Activated T-helper 2 cell treated with anti-CD3 and anti-CD28 coated beads, Interferon-gamma antibody, Interleukin-2, Interleukin-4, amounts not matched to agents 10 μg/mL and 5 μg/mL and 100 μg/mL, durations not matched to agents 14 hours and 24 hours and 36 hours (primary cell): ENCODE results near the gene TNFRSF1B. TPM values are rescaled to one million over a fixed set of nuclear protein-coding genes. Genes with fewer than 3 reads are reported as not detected.
A peak's percentile ranks its signal among the peaks of the same experiment; 100 is the strongest.
"Not testable (repeated sequence)": the region's sequence is repeated elsewhere in the genome, so short reads cannot be mapped to it uniquely, and the experiment has no call there.

Source experiments
- DNase-seq: peaks from one replicate; pipeline ENCODE4 v3.0.0; 2021; ENCODE audit warnings: low spot score
- H3K27ac Mint-ChIP-seq: one replicate; pipeline ENCODE4 v1.8.0; 2021; ENCODE audit warnings: mixed read lengths
- H3K27me3 Mint-ChIP-seq: one replicate; pipeline ENCODE4 v1.8.0; 2021; ENCODE audit warnings: low read depth, mixed read lengths
- H3K36me3 Mint-ChIP-seq: one replicate; pipeline ENCODE4 v1.8.0; 2021; ENCODE audit warnings: low read depth, mixed read lengths
- H3K4me1 Mint-ChIP-seq: one replicate; pipeline ENCODE4 v1.8.0; 2021; ENCODE audit warnings: low read depth, mixed read lengths
- H3K4me3 Mint-ChIP-seq: one replicate; pipeline ENCODE4 v1.8.0; 2021; ENCODE audit warnings: low read depth, mild to moderate bottlenecking, moderate library complexity, mixed read lengths
- H3K9me3 Mint-ChIP-seq: one replicate; pipeline ENCODE4 v1.8.0; 2021; ENCODE audit warnings: mixed read lengths
- intact Hi-C: fragments of 100-400 bp; cut with micrococcal nuclease; formaldehyde crosslinking; loops from one replicate; pipeline ENCODE4 v1.15.1; 2023
- total RNA-seq: library from RNA; stranded (reverse); gene quantifications from 2 replicates; pipeline ENCODE4 v1.2.3, GENCODE V29; 2022

Gene TNFRSF1B
- total RNA-seq, 1 donor from 2014 or later, result 150 TPM

DNA sequence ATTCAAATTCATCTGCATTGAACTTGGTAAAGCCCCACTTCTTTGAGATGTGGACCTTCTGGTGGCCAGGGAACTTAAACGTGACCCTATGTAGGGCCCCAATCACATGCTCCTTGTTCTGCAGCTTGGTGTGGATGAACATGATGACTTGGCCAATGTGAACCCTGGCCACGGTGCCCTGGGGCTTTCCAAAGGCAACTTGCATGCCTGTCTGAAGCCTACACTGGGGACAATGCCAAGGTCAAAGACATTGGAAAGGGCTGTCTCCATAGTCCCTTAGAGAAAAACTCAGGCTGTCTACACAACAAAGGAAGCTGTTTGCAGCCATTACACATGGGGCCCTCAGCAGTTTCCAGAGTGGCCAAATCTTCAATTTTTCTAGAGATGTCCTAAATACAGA is 54.1 kb downstream of the TNFRSF1B start:
- Mint-ChIP-seq H3K27me3 (peaks cover 5% of the 10 kb centered on the region), H3K4me3 (no peak overlapping the region), H3K36me3 (no peaks in the 10 kb centered on the region), H3K27ac (no peak overlapping the region), H3K4me1 (no peaks in the 10 kb centered on the region), H3K9me3 (peaks cover 6% of the 10 kb centered on the region)
- no peak for DNase-seq
- intact Hi-C loops, result no loop called here

DNA sequence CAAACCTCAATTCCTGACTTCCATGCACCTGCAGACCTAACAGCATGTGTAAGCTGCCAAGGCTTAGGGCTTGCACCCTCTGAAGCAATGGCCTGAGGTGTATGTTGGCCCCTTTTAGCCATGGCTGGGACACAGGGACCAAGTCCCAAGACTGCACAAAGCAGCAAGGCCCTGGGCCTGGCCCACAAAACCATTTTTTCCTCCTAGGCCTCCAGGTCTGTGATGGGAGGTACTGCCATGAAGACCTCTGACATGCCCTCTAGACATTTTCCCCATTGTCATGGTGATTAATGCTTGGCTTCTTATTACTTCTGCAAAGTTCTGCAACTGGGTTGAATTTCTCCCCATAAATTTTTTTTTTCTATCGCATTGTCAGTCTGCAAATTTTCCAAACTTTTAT is 55.9 kb downstream of the TNFRSF1B start:
- DNase-seq, H3K36me3 Mint-ChIP-seq, H3K9me3 Mint-ChIP-seq, intact Hi-C loops, H3K4me3 Mint-ChIP-seq, H3K27ac Mint-ChIP-seq, H3K27me3 Mint-ChIP-seq, H3K4me1 Mint-ChIP-seq: not testable (repeated sequence)

DNA sequence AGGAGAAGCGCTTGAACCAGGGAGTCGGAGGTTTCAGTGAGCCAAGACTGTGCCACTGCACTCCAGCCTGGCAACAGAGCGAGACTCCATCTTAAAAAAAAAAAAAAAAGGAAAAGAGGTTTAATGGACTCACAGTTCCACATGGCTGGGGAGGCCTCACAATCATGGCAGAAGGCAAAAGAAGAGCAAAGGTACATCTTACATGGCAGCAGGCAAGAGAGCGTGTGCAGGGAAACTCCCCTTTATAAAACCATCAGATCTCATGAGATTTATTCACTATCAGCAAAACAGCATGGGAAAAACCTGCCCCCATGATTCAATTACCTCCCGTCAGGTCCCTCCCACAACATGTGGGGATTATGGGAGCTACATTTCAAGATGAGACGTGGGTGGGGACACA is 57.3 kb downstream of the TNFRSF1B start:
- intact Hi-C loops, H3K9me3 Mint-ChIP-seq, H3K4me3 Mint-ChIP-seq, DNase-seq, H3K4me1 Mint-ChIP-seq, H3K36me3 Mint-ChIP-seq, H3K27ac Mint-ChIP-seq: not testable (repeated sequence)
- H3K27me3 Mint-ChIP-seq, result peaks cover 12% of the 10 kb centered on the region

DNA sequence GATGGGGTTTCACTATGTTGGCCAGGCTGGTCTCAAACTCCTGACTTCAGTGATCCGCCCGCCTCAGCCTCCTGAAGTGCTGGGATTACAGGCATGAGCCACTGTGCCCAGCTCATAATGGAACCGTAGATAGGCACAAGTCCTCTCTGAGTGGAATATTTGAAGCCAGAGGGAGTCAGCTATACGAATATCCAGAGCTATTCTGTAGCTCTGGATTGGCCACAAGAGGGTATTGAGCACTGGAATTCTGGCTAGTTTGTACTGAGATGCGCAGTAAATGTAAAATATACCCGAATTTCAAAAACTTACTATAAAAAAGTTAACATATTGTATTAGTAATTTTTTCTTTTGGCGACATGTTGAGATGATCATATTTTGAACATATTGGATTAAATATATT is 62.2 kb downstream of the TNFRSF1B start:
- no peak overlapping the region for H3K4me3 Mint-ChIP-seq
- H3K27me3 Mint-ChIP-seq, result peaks cover 6% of the 10 kb centered on the region
- no peaks in the 10 kb centered on the region for H3K36me3 Mint-ChIP-seq
- no peak overlapping the region for H3K27ac Mint-ChIP-seq
- H3K9me3 Mint-ChIP-seq, result no peaks in the 10 kb centered on the region
- H3K4me1 Mint-ChIP-seq, result peaks cover 10% of the 10 kb centered on the region
- intact Hi-C loops, result no loop called here
- DNase-seq, result no peak

- no peak overlapping the region for H3K27ac Mint-ChIP-seq
- DNase-seq, result no peak
- no peaks in the 10 kb centered on the region for H3K9me3 Mint-ChIP-seq
- intact Hi-C loops, result no loop called here
- peaks cover 6% of the 10 kb centered on the region for H3K27me3 Mint-ChIP-seq
- peaks cover 10% of the 10 kb centered on the region for H3K4me1 Mint-ChIP-seq
- H3K4me3 Mint-ChIP-seq, result peak overlapping the region; percentile 64
- no peaks in the 10 kb centered on the region for H3K36me3 Mint-ChIP-seq
Measured at GRCh38 chr1:12229386-12229834, 62.6 kb downstream of the TNFRSF1B start.

DNA sequence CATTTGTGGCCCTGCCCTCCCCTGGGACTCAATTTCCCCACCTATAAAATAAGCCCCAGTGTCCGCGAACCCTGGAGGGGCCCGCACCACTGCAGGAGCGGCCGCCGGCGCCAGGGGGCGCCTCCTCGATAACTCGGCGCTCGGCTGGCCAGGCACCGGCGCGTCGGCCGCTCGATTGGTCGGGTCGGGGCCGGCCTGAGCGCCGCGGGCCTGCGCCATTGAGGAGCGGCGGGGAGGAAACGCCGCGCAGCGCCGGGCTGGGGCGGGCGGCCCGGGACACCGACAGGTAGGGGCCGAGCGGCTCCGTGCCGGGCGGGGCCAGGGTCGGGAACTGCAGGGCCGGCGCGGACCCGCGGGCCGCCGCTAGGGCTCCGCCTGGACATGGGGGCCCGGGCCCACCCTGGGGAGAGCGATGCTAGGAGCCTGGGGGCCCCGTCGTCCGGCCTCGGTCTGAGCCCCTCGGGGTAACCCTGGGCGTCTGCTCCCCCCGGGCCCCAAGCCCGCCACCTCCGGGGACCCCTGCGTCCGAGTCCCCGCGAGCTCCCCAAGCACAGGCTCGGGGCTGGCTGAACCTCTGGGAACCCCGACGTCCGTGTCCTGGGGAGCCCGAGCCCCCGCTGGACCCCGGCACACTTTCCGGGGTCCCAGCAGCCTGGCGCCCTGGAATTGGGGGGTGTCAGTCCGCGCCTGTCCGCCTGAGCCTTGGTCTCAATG is 63.2 kb downstream of the TNFRSF1B start, which contains the start of gene VPS13D:
VPS13D (plus strand) TSS at position 196 of the 714 bp plus-strand sequence. CDS start 4,237 bp downstream, outside the sequence.
- peak within 1 kb of the TSS; percentile 22 for H3K27ac Mint-ChIP-seq
- H3K27me3 Mint-ChIP-seq, result peaks cover 6% of the 10 kb centered on the region
- intact Hi-C loops, result no loop called here
- peak within 1 kb of the TSS; percentile 84 for H3K4me3 Mint-ChIP-seq
- DNase-seq, result peak; percentile 77
- peaks cover 3% of the 10 kb centered on the region for H3K36me3 Mint-ChIP-seq
- no peaks in the 10 kb centered on the region for H3K9me3 Mint-ChIP-seq
- peaks cover 10% of the 10 kb centered on the region for H3K4me1 Mint-ChIP-seq

GRCh38 chr1:12230549-12231275 is 63.9 kb downstream of the TNFRSF1B start:
- H3K36me3 Mint-ChIP-seq, result peaks cover 4% of the 10 kb centered on the region
- H3K27ac Mint-ChIP-seq, result peak overlapping the region; percentile 22
- H3K4me1 Mint-ChIP-seq, result peaks cover 10% of the 10 kb centered on the region
- no peaks in the 10 kb centered on the region for H3K9me3 Mint-ChIP-seq
- peaks cover 6% of the 10 kb centered on the region for H3K27me3 Mint-ChIP-seq
- peak overlapping the region; percentile 84 for H3K4me3 Mint-ChIP-seq
- intact Hi-C loops, result no loop called here
- no peak for DNase-seq

DNA sequence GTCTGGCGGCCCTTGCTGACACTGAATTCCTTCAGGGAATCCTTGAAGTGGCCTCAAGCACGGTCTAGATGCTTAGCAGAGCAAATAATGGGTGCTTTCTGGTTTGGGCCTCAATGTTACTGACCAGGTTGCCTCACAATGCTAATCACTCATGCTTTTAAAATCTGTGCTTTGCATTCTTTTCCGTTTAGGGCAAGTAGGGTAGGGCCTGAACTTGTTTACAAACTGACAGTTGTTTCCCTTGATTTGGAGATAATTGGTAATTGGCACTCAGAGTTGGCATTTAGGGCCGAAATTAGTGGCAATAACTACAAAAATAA is 64.4 kb downstream of the TNFRSF1B start:
- H3K4me1 Mint-ChIP-seq, result peaks cover 10% of the 10 kb centered on the region
- no peak for DNase-seq
- intact Hi-C loops, result no loop called here
- no peak overlapping the region for H3K27ac Mint-ChIP-seq
- H3K9me3 Mint-ChIP-seq, result no peaks in the 10 kb centered on the region
- peak overlapping the region; percentile 84 for H3K4me3 Mint-ChIP-seq
- peaks cover 6% of the 10 kb centered on the region for H3K27me3 Mint-ChIP-seq
- H3K36me3 Mint-ChIP-seq, result peaks cover 4% of the 10 kb centered on the region

DNA sequence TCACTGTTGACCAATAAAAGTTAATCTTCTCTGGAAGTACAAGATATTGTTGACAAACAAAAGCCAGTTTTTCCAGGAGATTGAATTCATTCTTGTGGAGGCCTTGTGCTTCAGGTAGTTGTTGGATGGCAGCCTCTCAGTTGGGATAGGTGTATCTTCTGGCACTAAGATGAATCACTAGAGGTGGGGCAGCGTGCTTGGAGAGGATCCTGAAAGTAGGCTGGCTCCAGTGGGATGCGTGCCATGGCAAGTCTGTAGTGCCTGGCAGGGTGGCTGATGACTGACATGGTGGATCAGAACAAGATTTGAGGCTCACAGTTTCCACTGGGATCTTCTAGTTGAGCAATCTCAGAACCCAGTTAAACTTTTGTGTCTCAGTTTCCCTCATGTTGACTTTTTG is 65.4 kb downstream of the TNFRSF1B start:
- no peak overlapping the region for H3K4me3 Mint-ChIP-seq

DNA sequence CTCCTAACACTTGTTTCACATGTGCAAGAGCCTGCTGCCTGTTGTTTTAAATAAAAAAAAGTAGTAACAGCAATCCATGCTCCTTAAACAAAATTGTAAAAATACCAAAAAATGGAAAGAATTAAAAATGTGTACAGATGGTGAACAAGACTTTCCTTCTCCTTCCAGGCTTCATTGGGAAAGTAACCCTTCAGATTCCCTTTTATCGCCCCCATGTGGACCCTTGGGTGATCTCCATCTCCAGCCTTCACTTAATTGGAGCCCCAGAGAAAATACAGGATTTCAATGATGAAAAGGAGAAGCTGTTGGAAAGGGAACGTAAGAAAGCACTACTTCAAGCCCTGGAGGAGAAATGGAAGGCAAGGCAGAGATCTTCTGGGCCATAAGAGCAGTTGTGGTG is 77.3 kb downstream of the TNFRSF1B start:
- Mint-ChIP-seq H3K27ac (no peak overlapping the region), H3K27me3 (no peaks in the 10 kb centered on the region), H3K9me3 (no peaks in the 10 kb centered on the region), H3K4me3 (no peak overlapping the region), H3K36me3 (peaks cover 32% of the 10 kb centered on the region), H3K4me1 (no peaks in the 10 kb centered on the region)
- no peak for DNase-seq
- intact Hi-C loops, result loop anchor here (1.0 kb wide), 1 partner anchor 120 kb away; no protein-coding TSS in a partner anchor

More for the DNA sequence above, 65.4 kb downstream of the TNFRSF1B start:
- Mint-ChIP-seq H3K27ac (no peak overlapping the region), H3K27me3 (peaks cover 5% of the 10 kb centered on the region), H3K4me1 (peaks cover 10% of the 10 kb centered on the region), H3K9me3 (no peaks in the 10 kb centered on the region), H3K36me3 (peaks cover 4% of the 10 kb centered on the region)
- intact Hi-C loops, result no loop called here
- DNase-seq, result no peak

- Mint-ChIP-seq H3K4me1 (no peaks in the 10 kb centered on the region), H3K27ac (no peak overlapping the region), H3K9me3 (no peaks in the 10 kb centered on the region), H3K36me3 (peaks cover 37% of the 10 kb centered on the region), H3K4me3 (no peak overlapping the region), H3K27me3 (no peaks in the 10 kb centered on the region)
- intact Hi-C loops, result loop anchor here (1.0 kb wide), 1 partner anchor 120 kb away; no protein-coding TSS in a partner anchor
- no peak for DNase-seq
Measured at GRCh38 chr1:12244585-12244984, 77.8 kb downstream of the TNFRSF1B start.

GRCh38 chr1:12245116-12245515 is 78.3 kb downstream of the TNFRSF1B start:
- Mint-ChIP-seq H3K4me3 (no peak overlapping the region), H3K9me3 (no peaks in the 10 kb centered on the region), H3K27ac (no peak overlapping the region), H3K27me3 (no peaks in the 10 kb centered on the region), H3K36me3 (peaks cover 42% of the 10 kb centered on the region), H3K4me1 (no peaks in the 10 kb centered on the region)
- intact Hi-C loops, result no loop called here
- no peak for DNase-seq

DNA sequence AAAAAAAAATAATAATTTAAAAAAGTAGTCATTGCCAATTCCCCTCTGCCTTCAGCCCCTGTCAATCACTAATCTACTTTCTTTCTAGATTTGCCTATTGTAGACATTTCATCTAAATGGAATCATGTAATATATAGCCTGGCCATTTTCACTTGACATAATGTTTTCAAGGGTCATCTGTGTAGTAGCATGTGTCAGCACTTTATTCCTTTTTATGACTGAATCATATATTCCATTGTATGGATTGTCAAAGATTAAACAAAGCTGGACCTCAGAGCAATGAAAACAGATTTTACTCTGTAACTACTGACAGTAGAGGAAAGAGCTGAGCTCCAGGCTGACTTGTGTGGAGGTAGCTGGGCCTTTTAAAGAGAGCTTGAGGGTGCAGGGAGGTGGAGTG is 78.9 kb downstream of the TNFRSF1B start:
- H3K27ac Mint-ChIP-seq, result no peak overlapping the region
- no peaks in the 10 kb centered on the region for H3K27me3 Mint-ChIP-seq
- intact Hi-C loops, result no loop called here
- no peaks in the 10 kb centered on the region for H3K4me1 Mint-ChIP-seq
- H3K4me3 Mint-ChIP-seq, result no peak overlapping the region
- DNase-seq, result no peak
- peaks cover 48% of the 10 kb centered on the region for H3K36me3 Mint-ChIP-seq
- H3K9me3 Mint-ChIP-seq, result no peaks in the 10 kb centered on the region
